ENCODE measurements around the gene CDX1.

Gene CDX1

DNA sequence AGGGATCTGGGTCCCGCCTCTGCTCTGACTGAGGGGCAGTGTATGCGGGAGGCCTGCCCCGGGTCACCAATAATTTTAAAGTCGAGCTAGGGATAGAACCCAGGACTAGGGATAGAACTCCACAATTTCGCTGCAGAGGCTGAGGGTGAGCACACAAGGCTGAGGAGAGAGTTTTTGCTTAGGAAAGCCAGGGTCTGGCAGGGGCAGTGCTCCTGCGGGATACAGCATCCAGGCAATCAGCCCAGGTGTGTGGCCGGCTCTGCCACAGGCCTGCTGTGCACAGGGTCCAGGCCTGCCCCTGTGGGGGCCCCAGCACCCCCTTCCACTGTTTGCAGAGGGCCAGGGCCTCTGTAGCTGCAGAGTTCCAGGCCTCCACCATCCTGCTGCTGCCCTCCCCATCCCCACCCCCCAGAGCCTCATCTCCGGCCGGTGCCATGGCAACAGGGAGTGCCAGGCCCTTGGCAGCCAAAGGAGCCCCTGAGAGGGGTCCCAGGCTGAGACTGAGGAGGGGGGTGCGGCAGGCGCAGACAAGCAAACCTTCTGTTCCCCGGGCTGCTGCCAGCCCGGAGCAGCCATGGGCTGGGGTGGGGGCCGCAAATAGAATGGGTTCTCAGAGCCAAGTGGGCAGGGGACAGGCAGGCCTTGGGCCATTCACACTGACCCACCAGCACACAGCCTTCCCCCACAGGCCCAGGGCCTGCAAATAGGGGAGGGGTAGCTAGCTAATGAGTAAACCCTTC lies 19.5 kb upstream of the CDX1 start:
- no peak for DNase-seq

DNA sequence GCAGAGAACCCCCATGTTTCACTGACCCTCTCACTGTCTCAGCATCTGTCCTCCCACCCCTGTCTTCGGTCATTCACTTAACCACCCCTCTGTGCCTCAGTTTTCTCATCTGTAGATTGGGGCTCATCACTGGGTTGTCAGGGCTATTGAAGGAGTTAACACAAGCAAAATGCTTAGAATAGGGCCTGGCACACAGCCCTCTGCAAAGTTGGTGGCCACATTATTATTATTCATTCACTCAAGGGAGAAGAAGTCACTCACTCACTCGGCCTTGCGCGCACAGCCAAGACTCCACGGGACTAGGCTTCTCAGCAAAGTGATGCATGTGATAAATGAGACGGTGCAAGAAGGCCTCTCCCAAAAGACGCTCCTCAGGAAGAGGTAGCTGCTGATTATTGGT lies 18.9 kb upstream of the CDX1 start:
- DNase-seq = no peak

DNA sequence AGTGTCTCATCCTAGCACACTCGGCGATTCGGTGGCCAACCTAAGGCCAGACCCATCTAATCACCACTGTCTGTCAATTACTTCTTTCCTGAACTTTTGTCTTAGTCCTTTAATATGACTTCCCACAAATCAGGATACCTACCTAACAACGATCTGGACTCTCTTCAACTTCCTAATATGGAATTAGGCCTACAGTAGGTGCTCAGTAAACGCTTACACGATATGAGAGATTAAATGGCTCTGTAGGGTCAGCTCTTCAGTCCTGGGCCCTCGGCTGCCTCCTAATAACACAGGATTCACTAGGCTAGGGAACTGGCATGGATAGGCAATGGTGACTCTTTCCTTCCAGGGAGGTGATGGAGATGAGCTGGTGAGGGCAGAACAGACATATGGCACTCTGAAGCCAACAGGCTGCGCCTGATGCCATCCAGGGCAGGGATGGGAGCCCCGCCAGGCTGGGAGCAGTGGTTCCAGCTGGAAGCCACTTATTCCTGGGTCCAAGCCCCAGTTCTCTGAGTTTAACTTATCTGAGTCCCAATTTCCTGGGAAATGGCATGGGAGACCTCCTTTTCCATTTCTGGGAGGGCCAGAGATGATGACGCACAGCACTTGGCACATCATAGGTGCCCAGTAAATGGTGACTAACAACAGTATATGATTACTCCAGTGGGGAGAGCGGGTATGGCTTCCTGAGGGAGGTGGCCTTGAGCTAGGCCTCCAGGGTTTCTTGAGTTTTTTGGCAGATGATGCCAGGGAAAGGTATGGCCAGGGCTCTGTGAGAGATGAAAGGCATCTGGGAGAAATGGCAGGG lies 18.3 kb upstream of the CDX1 start:
- DNase-seq = no peak

DNA sequence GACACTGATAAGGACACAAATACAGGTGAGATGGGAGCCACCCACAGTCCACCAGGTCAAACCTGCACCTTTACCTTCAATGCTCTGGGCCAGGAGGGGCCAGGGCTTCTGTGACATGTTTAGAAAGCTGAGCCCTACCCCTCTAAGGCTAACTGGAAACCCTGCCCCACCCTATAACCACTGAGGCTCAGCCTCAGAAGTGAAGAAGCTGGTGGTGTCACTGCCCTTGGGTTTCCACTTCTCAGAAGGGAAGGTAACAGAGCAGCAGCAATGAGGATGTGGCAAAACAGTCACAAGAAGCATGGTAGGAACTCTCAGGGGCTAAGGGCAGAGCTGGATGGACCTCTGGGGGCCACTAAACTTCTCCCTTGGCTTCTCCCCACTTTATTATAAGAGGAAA lies 17.0 kb upstream of the CDX1 start:
- no peak for DNase-seq

DNA sequence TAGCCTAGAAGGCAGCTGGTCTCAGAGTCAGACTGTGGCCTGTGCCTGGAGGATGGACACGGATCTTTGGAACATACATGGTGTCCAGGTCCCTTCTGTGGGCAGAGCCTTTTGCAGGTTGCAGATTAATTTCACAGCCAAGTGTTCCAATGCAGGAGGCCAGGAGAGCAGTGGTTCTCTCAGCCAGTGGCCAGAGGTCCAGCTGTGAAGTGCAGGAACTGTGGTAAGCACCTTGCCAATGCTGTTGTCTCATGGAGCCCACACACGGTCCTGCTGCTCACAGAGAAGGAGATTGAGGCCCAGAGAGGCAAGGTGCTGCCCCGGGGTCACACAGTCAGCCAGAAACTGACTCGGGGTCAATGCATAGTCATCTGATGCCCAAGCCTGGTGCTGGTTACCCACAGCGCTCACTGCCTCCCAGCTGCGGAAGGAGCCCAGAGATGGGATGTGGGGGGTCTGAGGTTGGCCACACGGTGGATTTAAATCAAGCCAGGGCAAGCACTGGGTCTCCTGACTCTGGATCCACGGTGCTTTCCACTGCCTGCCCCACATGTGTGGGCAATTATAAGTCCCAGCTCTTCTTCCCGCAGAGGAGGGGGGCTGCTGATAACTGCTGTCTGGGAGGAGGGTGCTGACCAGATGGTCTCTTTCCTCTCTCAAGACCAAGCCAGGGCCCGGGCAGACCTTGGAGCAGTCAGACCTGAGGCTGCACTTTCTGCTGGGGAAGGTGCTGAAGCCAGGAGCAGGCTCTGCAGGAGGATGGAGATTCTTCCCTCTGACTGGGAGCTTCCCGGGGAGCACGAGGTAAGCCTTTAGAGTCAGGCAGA lies 13.7 kb upstream of the CDX1 start:
- DNase-seq = no peak

DNA sequence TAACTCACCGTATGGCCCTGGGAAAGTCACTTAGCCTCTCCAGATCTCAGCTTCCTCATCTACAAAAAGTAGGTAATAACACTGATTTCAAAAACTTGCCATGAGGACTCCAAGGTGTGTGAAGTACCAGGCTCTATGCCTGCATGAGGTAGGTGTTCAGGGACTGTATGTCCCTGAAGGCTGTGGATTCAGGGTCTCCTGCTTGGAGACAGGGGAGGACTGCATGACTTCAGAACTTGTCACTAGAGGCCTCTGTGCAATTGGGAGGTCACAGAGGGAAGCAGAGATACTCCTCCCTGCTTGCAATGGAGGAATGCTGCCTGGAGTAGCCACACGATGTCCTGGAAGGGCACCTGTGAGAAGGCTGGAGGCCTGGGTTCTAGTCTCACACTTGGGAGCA lies 13.1 kb upstream of the CDX1 start:
- no peak for DNase-seq

DNA sequence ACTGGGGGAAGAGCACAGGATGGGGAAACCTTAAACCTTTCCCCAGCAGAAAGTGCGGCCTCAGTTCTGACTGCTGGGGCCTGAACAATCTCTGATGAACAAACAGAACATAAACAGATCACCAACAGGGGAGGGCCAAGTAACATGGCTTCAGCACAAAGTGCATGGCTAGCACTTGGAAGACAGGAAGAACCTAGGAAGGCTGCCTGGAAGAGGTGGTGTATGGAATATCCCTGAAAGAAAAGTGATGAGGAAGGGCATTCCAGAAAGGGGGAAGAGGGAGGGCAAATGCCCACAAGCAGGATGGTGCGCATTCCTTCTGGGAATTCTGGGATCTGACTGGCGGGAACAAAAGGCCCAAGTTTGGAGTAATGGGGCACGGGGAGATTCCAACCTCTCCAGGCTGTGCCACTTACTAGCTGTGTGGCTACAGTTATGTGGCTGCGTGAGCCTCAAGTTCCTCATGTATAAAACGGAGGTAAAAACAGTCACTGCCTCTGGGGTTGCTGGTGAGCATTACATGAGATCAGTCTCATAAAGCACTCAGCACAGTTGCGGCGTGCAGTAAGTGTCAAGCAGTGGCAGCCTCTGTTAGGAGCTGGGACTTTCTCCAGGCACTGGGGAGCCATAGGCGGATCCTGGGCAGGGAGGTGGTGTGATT lies 12.5 kb upstream of the CDX1 start:
- DNase-seq = peak; percentile 89

DNA sequence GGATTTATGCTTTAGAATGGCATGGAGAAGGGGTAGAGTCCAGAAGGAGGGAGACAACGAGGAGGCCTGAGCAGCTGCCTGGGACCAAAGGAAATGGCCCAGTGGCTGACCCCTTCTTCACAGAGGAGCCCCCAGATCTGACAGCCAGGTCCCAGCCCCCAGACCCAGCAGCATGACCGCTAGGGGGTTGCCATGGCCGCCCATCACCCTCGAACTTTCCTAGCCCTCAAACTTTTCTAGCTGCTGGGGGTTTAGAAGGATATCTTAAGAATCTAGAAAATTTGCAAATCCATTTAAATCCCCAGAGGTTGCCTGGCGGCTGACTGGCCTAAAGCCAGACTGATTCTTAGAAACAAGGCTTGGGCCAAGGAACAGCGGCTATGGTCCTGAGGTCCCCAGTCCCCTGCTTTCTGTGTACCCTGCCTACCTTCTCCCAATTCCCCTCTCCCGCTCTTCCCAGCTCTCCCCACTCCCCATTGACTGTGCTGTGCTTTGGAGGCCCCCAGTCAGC lies 11.9 kb upstream of the CDX1 start:
- DNase-seq = no peak

DNA sequence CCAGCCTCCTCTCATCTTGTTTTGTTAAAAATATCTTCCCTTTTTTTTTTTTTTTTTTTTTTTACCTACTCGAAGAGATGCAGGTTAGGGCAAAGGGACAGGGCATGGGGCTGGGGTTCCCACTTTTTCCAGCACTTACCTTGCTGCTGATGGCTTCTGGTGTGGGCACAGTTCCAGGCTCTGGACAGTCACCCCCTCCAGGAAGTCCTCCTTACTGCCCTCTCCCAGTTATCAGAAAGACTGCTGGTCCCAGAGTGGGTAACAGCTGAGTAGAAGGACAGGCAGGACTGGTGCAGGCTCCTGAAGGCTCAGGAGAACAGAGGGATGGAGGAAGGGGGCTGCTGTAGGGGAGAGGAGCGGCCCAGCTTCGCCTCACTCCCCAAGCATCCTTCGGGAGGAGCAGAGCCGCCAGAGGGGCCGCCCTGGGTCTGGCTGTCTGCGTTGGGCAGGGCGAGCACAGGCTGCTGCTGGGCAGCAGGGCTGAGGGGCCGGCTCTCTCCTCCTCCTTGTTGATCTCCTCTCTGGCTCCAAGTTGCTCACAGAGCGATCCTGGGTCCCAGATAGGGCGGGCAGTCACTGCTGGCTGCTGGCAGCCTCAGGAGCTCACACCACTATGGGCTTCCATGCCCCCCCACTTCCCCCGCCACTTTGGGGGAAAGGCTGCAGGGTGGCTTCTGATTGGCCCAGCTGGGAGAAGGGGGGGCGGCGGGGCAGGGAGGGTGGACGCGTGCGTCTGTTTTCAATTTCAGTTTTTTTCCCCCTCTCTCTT lies 11.1 kb upstream of the CDX1 start, which contains the start of gene PDGFRB:
Gene PDGFRB, minus strand, starts transcription at position 588 of the 769 bp plus-strand sequence. CDS start 18,798 bp downstream, outside the sequence.
- peak; percentile 91 for DNase-seq

DNA sequence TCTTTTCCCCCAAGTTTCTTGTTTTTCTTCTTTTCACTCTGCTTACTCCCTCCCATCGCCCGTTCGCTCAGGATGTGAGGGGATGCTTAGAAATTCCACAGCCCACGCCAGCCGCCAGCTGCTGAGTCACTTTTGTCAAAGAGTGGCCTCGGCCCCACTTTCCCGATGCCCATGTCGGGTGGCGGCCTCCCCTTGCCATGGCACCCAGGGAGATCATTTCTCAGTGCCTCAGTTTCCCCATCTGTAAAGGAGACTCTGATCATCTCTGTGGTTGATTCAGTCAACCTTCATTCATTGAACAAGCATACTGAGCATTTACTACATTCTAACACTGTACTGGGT lies 10.6 kb upstream of the CDX1 start:
- DNase-seq = no peak

DNA sequence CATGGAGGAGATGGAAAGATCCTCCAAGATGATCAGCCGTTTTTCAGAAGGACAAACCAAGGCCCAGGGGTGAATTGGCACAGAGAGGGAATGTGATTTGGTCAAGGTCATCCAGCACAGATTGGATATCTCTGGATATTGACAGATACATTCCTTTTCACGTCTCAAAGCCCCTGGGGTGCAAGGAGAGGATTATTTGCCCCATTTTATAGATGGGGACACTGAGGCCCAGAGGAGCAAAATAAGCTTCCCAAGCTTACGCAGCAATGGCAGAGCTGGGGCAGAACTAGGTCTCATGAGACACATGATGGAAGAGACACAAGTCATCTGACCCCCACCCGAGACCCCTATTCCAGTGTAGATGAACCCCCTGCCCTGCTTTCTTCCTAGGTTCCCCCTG lies 10.0 kb upstream of the CDX1 start:
- no peak for DNase-seq

DNA sequence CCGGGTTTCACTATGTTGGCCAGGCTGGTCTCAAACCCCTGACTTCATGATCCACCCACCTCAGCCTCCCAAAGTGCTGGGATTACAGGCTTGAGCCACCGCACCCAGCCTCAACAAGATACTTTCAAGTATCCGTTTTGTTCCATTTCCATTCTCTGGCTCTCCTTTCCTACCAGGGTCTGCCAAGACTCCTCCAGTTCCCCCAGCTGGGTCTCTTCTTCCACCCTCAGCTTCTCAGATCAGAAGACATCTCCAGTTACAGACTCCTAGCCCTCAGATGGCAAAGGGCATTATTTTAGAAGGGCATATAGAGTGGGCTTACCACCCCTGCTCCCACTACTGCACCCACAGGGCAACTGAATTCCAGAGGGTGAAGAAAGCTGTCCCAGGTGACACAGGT lies 9.4 kb upstream of the CDX1 start:
- DNase-seq = no peak

DNA sequence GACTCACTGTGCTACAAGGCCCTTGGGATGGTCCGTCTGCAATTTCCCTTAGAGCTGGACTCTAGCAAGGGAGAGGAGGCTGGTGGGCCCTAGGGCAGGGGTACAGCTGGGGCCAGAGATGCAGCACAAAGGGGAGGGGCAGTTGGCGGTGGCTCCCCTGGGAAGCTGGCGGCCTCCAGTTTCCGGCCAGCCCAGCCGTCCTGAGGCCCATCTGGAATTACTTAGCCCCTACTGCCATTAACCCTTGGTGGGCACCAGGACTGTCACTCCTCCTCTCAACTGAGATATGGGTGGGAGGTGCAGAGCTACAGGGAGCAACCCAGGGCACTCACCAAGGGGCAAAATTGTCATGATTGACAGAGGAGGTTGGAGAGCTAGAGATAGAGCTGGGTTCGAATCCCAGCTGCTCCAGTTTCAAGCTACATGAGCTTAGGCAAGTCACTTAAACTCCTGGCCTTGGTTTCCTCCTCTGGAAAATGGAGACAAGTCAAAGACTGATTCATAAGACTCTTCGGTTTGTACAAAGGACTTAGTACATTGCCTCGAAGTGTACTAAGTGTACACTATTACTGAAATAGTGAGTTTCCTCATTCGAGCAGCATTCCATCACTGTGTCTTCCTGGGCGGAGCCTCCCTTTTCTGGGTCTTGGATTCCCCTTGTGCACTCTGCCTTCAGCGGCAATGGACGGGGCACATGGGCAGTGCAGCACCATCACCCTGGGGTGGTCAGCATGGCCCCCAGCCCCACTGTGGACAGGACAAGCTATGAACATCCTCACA lies 8.2 kb upstream of the CDX1 start:
- DNase-seq = no peak

DNA sequence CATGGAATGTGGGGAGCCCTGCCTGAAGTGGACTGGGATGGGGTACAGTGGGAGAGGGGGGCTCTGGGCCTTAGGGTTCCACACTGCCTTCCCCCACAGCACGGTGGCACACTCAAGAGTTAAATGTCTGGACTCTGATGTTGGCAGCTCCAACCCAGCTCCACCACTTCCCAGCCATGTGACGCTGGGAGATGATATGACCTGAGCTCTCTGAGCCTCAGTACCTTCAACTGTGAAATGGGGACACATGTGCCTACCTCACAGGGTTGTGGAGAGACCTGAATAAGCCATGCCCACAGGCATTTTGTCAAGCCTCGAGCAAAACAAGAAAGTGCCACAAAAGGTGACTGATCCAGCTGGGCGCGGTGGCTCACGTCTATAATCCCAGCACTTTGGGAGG lies 7.5 kb upstream of the CDX1 start:
- DNase-seq = no peak

DNA sequence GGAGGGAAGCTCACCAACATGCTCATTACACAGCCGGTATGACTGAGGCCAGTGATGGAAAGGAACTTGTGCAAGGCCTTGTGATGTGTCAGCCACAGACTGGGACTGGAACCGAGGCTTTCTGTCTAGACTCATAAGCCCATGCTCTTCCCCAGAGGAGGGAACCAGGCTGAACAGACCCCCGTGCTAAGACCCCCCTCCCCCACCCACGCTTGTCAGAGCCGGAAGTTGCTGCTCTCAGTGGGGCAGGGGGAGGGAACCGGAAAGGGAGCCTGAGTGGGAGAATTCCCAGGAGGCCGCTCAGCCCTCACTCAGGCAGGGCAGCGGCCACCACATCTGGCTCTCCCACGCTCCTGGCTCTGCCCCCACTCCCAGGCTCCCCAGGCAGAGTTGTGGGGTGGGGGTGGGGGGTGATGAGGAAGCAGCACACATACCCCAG lies 6.8 kb upstream of the CDX1 start:
- peak; percentile 79 for DNase-seq

DNA sequence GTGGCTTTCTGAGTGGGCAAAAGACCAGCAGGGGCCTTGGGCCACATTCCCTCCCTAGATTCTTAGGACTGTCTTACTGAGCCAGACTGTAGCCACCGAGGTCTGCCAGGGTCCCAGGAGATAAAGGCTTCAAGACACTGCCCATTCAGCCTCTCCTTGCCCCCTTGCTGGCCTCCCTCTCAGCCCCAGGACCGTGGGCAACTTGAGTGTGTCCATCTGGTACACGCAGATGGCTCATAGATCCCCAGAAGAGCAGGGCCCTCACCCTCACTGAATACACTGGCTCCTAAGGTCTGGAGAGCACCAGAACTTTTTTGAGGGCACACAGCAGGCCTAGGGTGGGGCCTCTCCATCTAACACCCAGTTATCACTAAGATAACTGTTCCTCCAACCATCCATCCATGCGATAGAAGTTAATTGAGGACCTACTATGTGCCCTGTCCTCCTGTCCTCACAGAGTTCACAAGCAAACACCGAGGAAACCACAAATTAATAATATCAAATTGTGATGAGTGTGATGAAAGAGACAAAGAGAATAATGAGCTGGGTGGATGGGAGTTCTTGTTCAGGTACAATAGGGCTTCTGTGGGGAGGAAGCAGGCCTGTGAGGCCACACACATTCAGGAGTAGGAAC lies 6.0 kb upstream of the CDX1 start:
- no peak for DNase-seq

DNA sequence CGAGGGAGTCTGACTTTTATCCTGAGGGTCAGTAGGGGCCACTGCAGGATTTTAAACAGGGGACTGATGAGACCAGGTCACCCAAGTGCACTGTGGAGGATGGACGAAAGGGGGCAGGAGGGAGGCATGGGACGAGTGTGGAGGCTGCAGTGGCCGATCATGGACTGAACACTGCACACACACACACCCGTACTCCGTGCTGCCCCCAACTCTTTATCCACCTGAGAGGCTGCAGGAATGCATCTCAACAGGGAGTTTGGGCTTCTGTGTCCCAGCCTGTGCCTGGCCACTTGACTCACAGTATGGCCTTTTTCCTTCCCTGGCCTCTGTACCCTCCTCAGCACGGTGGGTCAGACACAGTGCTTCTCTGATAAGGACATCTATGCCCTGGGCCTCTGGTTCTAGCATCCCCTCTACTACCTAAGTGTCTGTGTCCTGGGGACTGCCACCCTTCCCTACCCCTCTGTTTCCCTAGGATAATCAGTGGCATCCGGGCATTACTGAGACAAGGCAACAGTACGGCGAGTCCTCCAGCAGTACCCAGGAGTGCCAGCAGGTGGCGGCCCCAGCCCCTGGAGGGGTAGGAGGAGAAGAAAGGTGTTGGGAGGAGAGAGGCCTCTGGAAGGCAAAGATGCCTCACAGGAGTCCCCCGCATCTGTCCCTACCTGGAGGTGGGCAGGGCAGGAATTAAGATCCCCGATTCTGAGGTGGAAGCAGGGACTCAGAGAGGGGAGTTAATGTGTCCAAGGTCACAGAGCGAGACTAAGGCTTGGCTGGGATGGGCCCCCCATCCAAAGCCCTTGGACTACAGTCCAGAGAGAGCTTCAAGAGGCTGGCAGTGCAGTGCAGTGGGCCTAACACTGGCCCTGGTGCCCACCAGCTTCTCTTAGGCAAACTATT lies 5.1 kb upstream of the CDX1 start:
- peak; percentile 94 for DNase-seq

DNA sequence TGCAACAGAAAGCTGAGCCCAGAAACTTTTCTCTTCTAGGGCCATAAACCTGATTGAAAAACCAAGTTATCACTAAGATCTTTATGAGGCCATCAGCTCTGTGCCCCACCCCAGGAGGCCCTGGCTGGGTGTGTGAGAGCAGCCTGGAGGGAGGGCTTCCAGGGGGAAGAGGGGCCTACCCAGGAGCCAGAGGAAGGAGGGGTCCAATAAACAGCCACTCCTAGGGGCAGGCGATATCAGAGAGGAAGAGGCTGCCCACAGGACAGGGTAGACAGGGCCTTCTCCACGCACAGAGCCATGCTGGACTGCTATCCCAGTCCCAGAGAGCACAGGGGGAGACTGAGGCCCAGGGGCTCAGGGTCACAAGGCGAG lies 4.5 kb upstream of the CDX1 start:
- peak; percentile 85 for DNase-seq

DNA sequence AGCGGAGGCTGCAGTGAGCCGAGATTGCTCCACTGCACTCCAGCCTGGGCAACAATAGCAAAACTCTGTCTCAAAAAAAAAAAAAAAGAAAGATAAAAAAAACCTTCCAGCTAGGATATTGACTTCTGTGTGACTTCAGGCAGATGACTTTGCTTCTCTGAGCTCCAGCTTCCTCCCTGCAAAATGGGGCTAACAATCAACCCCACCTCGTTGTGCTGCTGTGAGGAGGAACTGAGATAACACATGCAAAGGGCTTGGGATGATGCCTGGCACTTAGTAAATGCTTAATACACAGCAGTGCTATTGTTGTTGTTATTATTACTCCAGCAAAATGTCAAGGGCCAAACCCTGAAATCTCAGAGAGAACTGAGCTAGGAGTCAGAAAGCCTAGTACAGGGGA lies 3.5 kb upstream of the CDX1 start:
- DNase-seq = no peak
